ENCODE data around the gene TIMD4.
"Not testable (repeated sequence)": the region's sequence is repeated elsewhere in the genome, so short reads cannot be mapped to it uniquely, and the experiment has no call there.

The TIMD4 gene

GRCh38 chr5:156942064-156942463 lies 21.0 kb downstream of the TIMD4 start:
- H3K27ac ChIP-seq, result peak overlapping the region; percentile 49
- TF ChIP-seq CTCF (conservative IDR thresholded peaks at IDR 0.05), result no peak

- H3K27ac ChIP-seq, result not testable (repeated sequence)
Observed at GRCh38 chr5:156940462-156940861, 22.6 kb downstream of the TIMD4 start.

DNA sequence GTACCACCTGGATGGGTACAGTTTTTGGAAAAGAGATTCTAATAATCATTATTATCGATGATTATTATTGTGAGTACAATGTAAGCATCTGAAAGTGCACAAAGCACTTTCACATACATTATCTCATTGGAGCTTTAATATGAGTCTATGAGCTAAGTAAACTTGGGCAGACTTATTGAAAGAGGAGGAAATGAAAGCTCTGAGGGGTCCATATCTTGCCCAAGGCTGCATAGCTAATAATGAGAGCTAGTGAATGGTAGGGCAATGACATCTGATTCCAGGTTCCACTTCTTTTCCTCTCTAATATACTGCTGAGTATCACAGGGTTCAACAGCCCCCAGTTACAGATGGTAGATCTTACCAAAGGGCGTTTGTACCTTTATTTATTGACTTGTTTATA lies 26.1 kb downstream of the TIMD4 start:
- no peak overlapping the region for H3K27ac ChIP-seq
- no peak for TF ChIP-seq CTCF (conservative IDR thresholded peaks at IDR 0.05)

DNA sequence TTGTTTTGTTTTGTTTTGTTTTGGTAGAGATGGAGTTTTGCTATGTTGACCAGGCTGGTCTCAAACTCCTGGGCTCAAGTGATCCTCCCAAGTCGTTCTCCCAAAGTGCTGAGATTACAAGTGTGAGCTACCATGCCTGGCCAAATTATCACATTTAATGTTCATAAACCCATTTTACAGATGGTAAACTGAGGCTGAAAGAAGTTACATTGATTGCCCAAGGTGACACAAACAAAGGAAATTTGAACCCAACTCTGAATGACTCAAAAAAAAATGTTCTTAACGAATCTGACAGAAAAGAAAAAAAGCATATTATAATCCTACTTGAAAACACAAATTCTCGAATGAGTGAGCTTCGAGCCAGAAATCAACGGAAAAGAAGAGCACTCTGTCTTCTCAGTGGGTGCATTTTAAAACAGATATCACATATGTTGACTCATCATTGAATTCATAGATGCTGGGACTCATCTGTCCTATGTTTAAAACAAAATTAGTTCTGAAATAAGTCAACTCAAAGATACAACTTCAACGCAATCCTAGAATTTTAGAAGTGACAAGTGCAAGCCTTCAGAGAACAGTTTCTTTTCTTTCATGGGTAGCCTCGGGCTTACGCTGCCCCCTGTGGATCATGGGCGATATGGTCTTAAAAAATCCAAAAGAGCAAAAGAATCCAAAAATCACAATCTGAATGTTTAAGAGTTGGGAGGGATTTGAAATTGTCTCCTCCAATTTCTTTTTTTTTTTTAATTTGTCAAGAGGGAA lies 28.4 kb downstream of the TIMD4 start:
- TF ChIP-seq CTCF (conservative IDR thresholded peaks at IDR 0.05), result peak; percentile 78
- no peak overlapping the region for H3K27ac ChIP-seq

GRCh38 chr5:156929366-156929948 lies 33.6 kb downstream of the TIMD4 start:
- TF ChIP-seq CTCF (conservative IDR thresholded peaks at IDR 0.05), result no peak
- no peak overlapping the region for H3K27ac ChIP-seq

DNA sequence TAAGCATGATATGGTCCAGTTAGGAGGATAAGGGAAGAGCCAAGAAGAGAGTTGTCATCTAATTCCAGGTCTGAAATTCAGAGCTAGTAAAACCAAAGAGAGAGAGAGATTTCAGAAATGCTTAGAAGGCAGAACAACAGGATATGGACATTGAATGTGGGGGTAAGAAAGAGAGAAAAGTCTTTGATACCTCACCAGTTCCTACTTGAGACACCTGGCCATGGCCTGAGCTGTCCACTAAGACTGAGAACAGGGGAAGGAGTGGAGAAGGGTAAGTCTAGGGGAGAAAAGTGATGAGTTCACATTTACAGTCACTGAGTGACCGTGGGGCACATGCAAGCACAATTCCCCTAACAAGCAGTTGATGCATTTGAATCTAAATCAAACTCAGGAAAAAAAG lies 35.5 kb downstream of the TIMD4 start:
- TF ChIP-seq CTCF (conservative IDR thresholded peaks at IDR 0.05), result no peak
- H3K27ac ChIP-seq, result peak overlapping the region; percentile 98; the same call in 1 of the 2 replicates

GRCh38 chr5:156925767-156926166 lies 37.3 kb downstream of the TIMD4 start:
- H3K27ac ChIP-seq, result peak overlapping the region; percentile 98

DNA sequence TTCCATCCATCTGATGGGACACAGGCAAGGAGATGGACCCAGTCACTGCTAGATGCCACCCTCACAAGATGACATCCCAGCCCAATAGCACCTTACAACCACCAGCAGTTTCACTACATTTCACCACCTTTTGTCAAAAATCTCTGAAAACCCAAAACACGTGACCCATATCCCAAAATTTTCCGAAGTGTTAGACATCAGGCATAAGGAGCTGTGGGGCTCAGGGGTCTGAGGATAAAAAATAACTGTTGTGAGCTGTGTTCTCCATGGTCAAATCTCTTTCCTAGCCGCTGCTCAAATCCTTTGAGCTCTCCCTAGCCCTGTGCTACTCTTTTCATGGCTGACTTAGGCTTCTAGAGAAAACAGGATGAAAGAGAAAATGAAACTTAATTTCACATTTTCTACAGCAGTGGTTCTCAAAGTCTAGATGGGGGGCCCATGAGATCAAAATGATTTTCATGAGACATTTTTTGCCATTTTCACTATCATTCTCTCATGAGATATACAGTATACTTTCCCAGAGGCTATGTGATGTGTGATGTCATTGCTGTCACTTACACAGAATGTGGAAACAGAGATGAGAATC lies 40.7 kb downstream of the TIMD4 start:
- TF ChIP-seq CTCF (conservative IDR thresholded peaks at IDR 0.05), result no peak
- H3K27ac ChIP-seq, result peak overlapping the region; percentile 98

All from VCaP (cell line).